ENCODE data around the gene CNIH3.

Gene CNIH3

GRCh38 chr1:224767676-224768075 lies 151.6 kb downstream of the CNIH3 start:
- TF ChIP-seq EZH2phosphoT487 (IDR thresholded peaks at IDR 0.05; ENCODE audit: borderline replicate concordance, low read length) (no peak), CTCF (IDR thresholded peaks at IDR 0.05; ENCODE audit: low read depth, low read length, poor library complexity, severe bottlenecking) (no peak)
- no peaks in the 10 kb centered on the region for H3K79me2 ChIP-seq (ENCODE audit: control insufficient read depth, low read length)
- H4K20me1 ChIP-seq (ENCODE audit: control insufficient read depth, insufficient read depth, low read depth, low read length), result no peaks in the 10 kb centered on the region

GRCh38 chr1:224768971-224769370 lies 152.9 kb downstream of the CNIH3 start:
- H3K4me3 ChIP-seq (ENCODE audit: low read length), result no peak overlapping the region
- H3K4me2 ChIP-seq (ENCODE audit: low read length), result no peak overlapping the region
- no peaks in the 10 kb centered on the region for H3F3A ChIP-seq (ENCODE audit: control insufficient read depth, insufficient read depth)
- no peaks in the 10 kb centered on the region for H4K20me1 ChIP-seq (ENCODE audit: control insufficient read depth, insufficient read depth, low read depth, low read length)
- no peaks in the 10 kb centered on the region for H3K9me2 ChIP-seq (replicated peaks; ENCODE audit: control insufficient read depth, low read length)
- TF ChIP-seq CTCF (IDR thresholded peaks at IDR 0.05; ENCODE audit: low read depth, low read length, poor library complexity, severe bottlenecking), result no peak
- no peak for TF ChIP-seq EZH2phosphoT487 (IDR thresholded peaks at IDR 0.05; ENCODE audit: borderline replicate concordance, low read length)
- no peaks in the 10 kb centered on the region for H3K4me1 ChIP-seq (ENCODE audit: control insufficient read depth, low read length)
- H3K9me3 ChIP-seq (ENCODE audit: control insufficient read depth, insufficient read depth, low read length), result no peaks in the 10 kb centered on the region
- no peaks in the 10 kb centered on the region for H3K27me3 ChIP-seq (ENCODE audit: control insufficient read depth, low read length)
- H3K27ac ChIP-seq (ENCODE audit: low read depth, low read length), result no peak overlapping the region
- no peaks in the 10 kb centered on the region for H3K36me3 ChIP-seq (ENCODE audit: control insufficient read depth, low read length)
- no peaks in the 10 kb centered on the region for H3K79me2 ChIP-seq (ENCODE audit: control insufficient read depth, low read length)

More at GRCh38 chr1:224767676-224768075, 151.6 kb downstream of the CNIH3 start:
- no peak overlapping the region for H3K4me3 ChIP-seq (ENCODE audit: low read length)
- H3K9me2 ChIP-seq (replicated peaks; ENCODE audit: control insufficient read depth, low read length), result no peaks in the 10 kb centered on the region
- H3K36me3 ChIP-seq (ENCODE audit: control insufficient read depth, low read length), result no peaks in the 10 kb centered on the region
- no peaks in the 10 kb centered on the region for H3F3A ChIP-seq (ENCODE audit: control insufficient read depth, insufficient read depth)
- H3K4me1 ChIP-seq (ENCODE audit: control insufficient read depth, low read length), result no peaks in the 10 kb centered on the region
- no peaks in the 10 kb centered on the region for H3K27me3 ChIP-seq (ENCODE audit: control insufficient read depth, low read length)
- no peak overlapping the region for H3K4me2 ChIP-seq (ENCODE audit: low read length)
- H3K9me3 ChIP-seq (ENCODE audit: control insufficient read depth, insufficient read depth, low read length), result no peaks in the 10 kb centered on the region
- H3K27ac ChIP-seq (ENCODE audit: low read depth, low read length), result no peak overlapping the region

GRCh38 chr1:224769452-224770335 lies 153.6 kb downstream of the CNIH3 start:
- Histone ChIP-seq H3K9me2 (replicated peaks; ENCODE audit: control insufficient read depth, low read length) (no peaks in the 10 kb centered on the region), H4K20me1 (ENCODE audit: control insufficient read depth, insufficient read depth, low read depth, low read length) (no peaks in the 10 kb centered on the region), H3K27ac (ENCODE audit: low read depth, low read length) (no peak overlapping the region), H3K4me3 (ENCODE audit: low read length) (no peak overlapping the region), H3K79me2 (ENCODE audit: control insufficient read depth, low read length) (no peaks in the 10 kb centered on the region), H3K9me3 (ENCODE audit: control insufficient read depth, insufficient read depth, low read length) (no peaks in the 10 kb centered on the region), H3K4me2 (ENCODE audit: low read length) (no peak overlapping the region), H3K27me3 (ENCODE audit: control insufficient read depth, low read length) (no peaks in the 10 kb centered on the region), H3K36me3 (ENCODE audit: control insufficient read depth, low read length) (no peaks in the 10 kb centered on the region), H3K4me1 (ENCODE audit: control insufficient read depth, low read length) (no peaks in the 10 kb centered on the region), H3F3A (ENCODE audit: control insufficient read depth, insufficient read depth) (no peaks in the 10 kb centered on the region)
- no peak for TF ChIP-seq EZH2phosphoT487 (IDR thresholded peaks at IDR 0.05; ENCODE audit: borderline replicate concordance, low read length)
- TF ChIP-seq CTCF (IDR thresholded peaks at IDR 0.05; ENCODE audit: low read depth, low read length, poor library complexity, severe bottlenecking), result no peak
